Cardiac muscle cell (in vitro differentiated cells and primary cell): ENCODE results near the gene DDR1. TPM values are rescaled to one million over a fixed set of nuclear protein-coding genes. Genes with fewer than 3 reads are reported as not detected.
"Not testable (repeated sequence)": the region's sequence is repeated elsewhere in the genome, so short reads cannot be mapped to it uniquely, and the experiment has no call there.

Source experiments
- DNase-seq, 2 donors: peaks; one replicate each; pipeline versions ENCODE4 v3.0.0 to v3.0.0-alpha.2; 2010 to 2017; ENCODE audit warnings: low read depth in 1 of 2, low spot score in 1 of 2
- H3K27ac ChIP-seq: fragments of 200-600 bp; sonication (generic); 2 replicates; pipeline ENCODE4 v1.5.1; 2016
- H3K27me3 ChIP-seq: fragments of 200-600 bp; sonication (generic); 2 replicates; pipeline ENCODE4 v1.6.0; 2016; ENCODE audit warnings: control low read depth
- H3K36me3 ChIP-seq: fragments of 200-600 bp; sonication (generic); 2 replicates; pipeline ENCODE4 v1.5.1; 2016; ENCODE audit warnings: control low read depth
- H3K4me1 ChIP-seq: fragments of 200-600 bp; sonication (generic); 2 replicates; pipeline ENCODE4 v1.8.1; 2017; ENCODE audit warnings: low read depth, mild to moderate bottlenecking, mixed run types
- H3K4me3 ChIP-seq: fragments of 200-600 bp; sonication (generic); 2 replicates; pipeline ENCODE4 v1.5.1; 2016; ENCODE audit warnings: mild to moderate bottlenecking
- H3K9me3 ChIP-seq: fragments of 200-600 bp; sonication (generic); 2 replicates; pipeline ENCODE4 v1.5.1; 2017; ENCODE audit warnings: low read depth, mild to moderate bottlenecking, control low read depth
- CTCF ChIP-seq: IDR thresholded peaks from 2 replicates; pipeline ENCODE4 v1.5.1; 2012; ENCODE audit warnings: low read depth, mild to moderate bottlenecking, low read length
- polyA plus RNA-seq: library from polyadenylated mRNA; unstranded; fragments of >200 nt; fragmentation: Nextera tagmentation; extraction: Ambion mirVana; gene quantifications from 2 replicates; pipeline ENCODE4 v1.2.1, GENCODE V29; 2016
- total RNA-seq: library from RNA; depleted of rRNA; stranded (reverse); fragments of >200 nt; gene quantifications from 2 replicates; pipeline ENCODE4 v1.2.3, GENCODE V29; 2016

Gene DDR1
- total and polyA plus RNA-seq, 2 experiments from 2014 or later: 108 to 136 TPM

- Histone ChIP-seq H3K9me3 (no peaks in the 10 kb centered on the region), H3K27ac (no peak overlapping the region), H3K36me3 (peaks cover 21% of the 10 kb centered on the region), H3K4me1 (no peaks in the 10 kb centered on the region), H3K4me3 (no peak overlapping the region), H3K27me3 (no peaks in the 10 kb centered on the region)
- no peak for TF ChIP-seq CTCF
- no peak for DNase-seq
These were observed 14.5 kb downstream of the DDR1 start for GRCh38 chr6:30898750-30899360.

GRCh38 chr6:30900863-30901417, 16.6 kb downstream of the DDR1 start:
- H3K4me1 ChIP-seq: no peaks in the 10 kb centered on the region

GRCh38 chr6:30901436-30901835, 17.1 kb downstream of the DDR1 start:
- no peaks in the 10 kb centered on the region for H3K4me1 ChIP-seq
- no peaks in the 10 kb centered on the region for H3K27me3 ChIP-seq
- no peak overlapping the region for H3K4me3 ChIP-seq
- no peak for TF ChIP-seq CTCF
- H3K36me3 ChIP-seq: peaks cover 16% of the 10 kb centered on the region
- H3K9me3 ChIP-seq: no peaks in the 10 kb centered on the region
- no peak for DNase-seq
- no peak overlapping the region for H3K27ac ChIP-seq

More at GRCh38 chr6:30900863-30901417, 16.6 kb downstream of the DDR1 start:
- no peak overlapping the region for H3K4me3 ChIP-seq
- H3K27me3 ChIP-seq: no peaks in the 10 kb centered on the region
- no peak for TF ChIP-seq CTCF
- peaks cover 16% of the 10 kb centered on the region for H3K36me3 ChIP-seq
- H3K9me3 ChIP-seq: no peaks in the 10 kb centered on the region
- no peak for DNase-seq
- no peak overlapping the region for H3K27ac ChIP-seq

GRCh38 chr6:30902196-30902595, 17.9 kb downstream of the DDR1 start:
- H3K4me1 ChIP-seq, H3K4me3 ChIP-seq, DNase-seq, H3K27ac ChIP-seq, H3K27me3 ChIP-seq, H3K9me3 ChIP-seq: not testable (repeated sequence)
- H3K36me3 ChIP-seq: peaks cover 16% of the 10 kb centered on the region

GRCh38 chr6:30902709-30903108, 18.4 kb downstream of the DDR1 start:
- no peak for TF ChIP-seq CTCF
- peaks cover 12% of the 10 kb centered on the region for H3K36me3 ChIP-seq
- no peaks in the 10 kb centered on the region for H3K9me3 ChIP-seq
- H3K4me1 ChIP-seq: no peaks in the 10 kb centered on the region
- no peaks in the 10 kb centered on the region for H3K27me3 ChIP-seq
- DNase-seq: no peak
- no peak overlapping the region for H3K27ac ChIP-seq
- no peak overlapping the region for H3K4me3 ChIP-seq

GRCh38 chr6:30903236-30903635, 18.9 kb downstream of the DDR1 start:
- H3K36me3 ChIP-seq: peaks cover 7% of the 10 kb centered on the region
- H3K27ac ChIP-seq: no peak overlapping the region
- H3K4me1 ChIP-seq: no peaks in the 10 kb centered on the region
- H3K4me3 ChIP-seq: no peak overlapping the region
- DNase-seq: no peak
- TF ChIP-seq CTCF: no peak
- H3K9me3 ChIP-seq: no peaks in the 10 kb centered on the region
- H3K27me3 ChIP-seq: no peaks in the 10 kb centered on the region

GRCh38 chr6:30907290-30907757, 23.0 kb downstream of the DDR1 start:
- H3K4me1 ChIP-seq, H3K27ac ChIP-seq, H3K27me3 ChIP-seq, H3K36me3 ChIP-seq, DNase-seq, H3K9me3 ChIP-seq: not testable (repeated sequence)
- peak overlapping the region; percentile 98 for H3K4me3 ChIP-seq
